ENCODE measurements around the gene MFN2. TPM values are rescaled to one million over a fixed set of nuclear protein-coding genes. Genes with fewer than 3 reads are reported as not detected.
A peak's percentile ranks its signal among the peaks of the same experiment; 100 is the strongest.

Gene MFN2
- polyA plus RNA-seq, 1 experiment: 43.9 TPM

GRCh38 chr1:11970441-11971185, 9.6 kb upstream of the MFN2 start:
- ChIA-PET POLR2A (interaction anchor here (1.4 kb wide), 1 partner anchor 61 kb away, joined by 3 read pairs; no protein-coding TSS in a partner anchor), CTCF (no interaction called here)
- Histone ChIP-seq H3K27ac (ENCODE audit: low read depth, low read length) (no peak overlapping the region), H3K27me3 (ENCODE audit: control insufficient read depth, insufficient read depth, low read length) (no peaks in the 10 kb centered on the region), H3K4me3 (ENCODE audit: low read depth, low read length) (no peak overlapping the region), H3K9me3 (ENCODE audit: control insufficient read depth, insufficient read depth, low read length) (no peaks in the 10 kb centered on the region)
- TF ChIP-seq CTCF (IDR thresholded peaks at IDR 0.05; ENCODE audit: low read depth, low read length): no peak
- no peak for DNase-seq (ENCODE audit: low read depth, low spot score)

- CTCF ChIA-PET: interaction anchor here (0.6 to 0.7 kb wide), 2 partner anchors 106 to 232 kb away, joined by 3 read pairs; no protein-coding TSS in a partner anchor
- Histone ChIP-seq H3K9me3 (ENCODE audit: control insufficient read depth, insufficient read depth, low read length) (no peaks in the 10 kb centered on the region; the same call in 1 of the 2 replicates), H3K27ac (ENCODE audit: low read depth, low read length) (no peak overlapping the region), H3K27me3 (ENCODE audit: control insufficient read depth, insufficient read depth, low read length) (no peaks in the 10 kb centered on the region), H3K4me3 (ENCODE audit: low read depth, low read length) (no peak overlapping the region)
- TF ChIP-seq CTCF (IDR thresholded peaks at IDR 0.05; ENCODE audit: low read depth, low read length): no peak
- no peak for DNase-seq (ENCODE audit: low read depth, low spot score)
- POLR2A ChIA-PET: interaction anchor here (0.7 to 1.6 kb wide), 3 partner anchors 68 to 980 kb away, joined by 3 to 5 read pairs (median 4); no protein-coding TSS in a partner anchor
Observed at GRCh38 chr1:11977625-11978024, 2.6 kb upstream of the MFN2 start.

- ChIA-PET POLR2A (interaction anchor here (0.6 to 1.6 kb wide), 4 partner anchors 37 to 981 kb away, joined by 3 to 7 read pairs (median 4); no protein-coding TSS in a partner anchor), CTCF (interaction anchor here (0.6 to 0.7 kb wide), 2 partner anchors 107 to 232 kb away, joined by 3 read pairs; no protein-coding TSS in a partner anchor)
- H3K27me3 ChIP-seq (ENCODE audit: control insufficient read depth, insufficient read depth, low read length): no peaks in the 10 kb centered on the region
- H3K4me3 ChIP-seq (ENCODE audit: low read depth, low read length): no peak overlapping the region
- DNase-seq (ENCODE audit: low read depth, low spot score): no peak
- no peak overlapping the region for H3K27ac ChIP-seq (ENCODE audit: low read depth, low read length)
- no peak for TF ChIP-seq CTCF (IDR thresholded peaks at IDR 0.05; ENCODE audit: low read depth, low read length)
- no peaks in the 10 kb centered on the region; the same call in 1 of the 2 replicates for H3K9me3 ChIP-seq (ENCODE audit: control insufficient read depth, insufficient read depth, low read length)
Observed at GRCh38 chr1:11978301-11978700, 1.9 kb upstream of the MFN2 start.

GRCh38 chr1:11979028-11979850, 1.0 kb upstream of the MFN2 start:
- H3K4me3 ChIP-seq (ENCODE audit: low read depth, low read length): peak overlapping the region; percentile 92
- H3K27ac ChIP-seq (ENCODE audit: low read depth, low read length): peak overlapping the region; percentile 57
- H3K27me3 ChIP-seq (ENCODE audit: control insufficient read depth, insufficient read depth, low read length): no peaks in the 10 kb centered on the region
- DNase-seq (ENCODE audit: low read depth, low spot score): no peak
- TF ChIP-seq CTCF (IDR thresholded peaks at IDR 0.05; ENCODE audit: low read depth, low read length): no peak
- H3K9me3 ChIP-seq (ENCODE audit: control insufficient read depth, insufficient read depth, low read length): no peaks in the 10 kb centered on the region; the same call in 1 of the 2 replicates
- ChIA-PET CTCF (interaction anchor here (0.5 to 0.9 kb wide), 2 partner anchors 59 to 106 kb away, joined by 3 to 11 read pairs; no protein-coding TSS in a partner anchor), POLR2A (interaction anchor here (0.6 to 3.7 kb wide), 8 partner anchors 38 to 289 kb away, joined by 3 to 79 read pairs (median 5); partner anchors contain the start of gene KIAA2013)

Data from AG04450 (cell line).